HG02870 (cell line): ENCODE measurements around the gene SHC1.

Source experiments
- ATAC-seq: cut with Tn5 transposase; IDR thresholded peaks from one replicate; pipeline ENCODE4 v1.9.1; 2021; ENCODE audit warnings: mild to moderate bottlenecking, moderate library complexity; ENCODE audit not compliant: unreplicated experiment

Gene SHC1

GRCh38 chr1:154970631-154971340, at the start of gene SHC1:
Gene SHC1 (minus strand): TSS chr1:154970747. CDS start chr1:154970526, 221 bp downstream.
- ATAC-seq: peak; percentile 24

- ATAC-seq: no peak
These were observed 49.1 kb upstream of the SHC1 start for GRCh38 chr1:155019377-155020245.

GRCh38 chr1:155018617-155019348, 48.2 kb upstream of the SHC1 start:
- ATAC-seq: no peak

- peak; percentile 23 for ATAC-seq
These were observed 47.4 kb upstream of the SHC1 start for GRCh38 chr1:155017946-155018316.

- peak; percentile 74 for ATAC-seq
These were observed 46.7 kb upstream of the SHC1 start for GRCh38 chr1:155017041-155017945.

- ATAC-seq: no peak
These were observed 45.8 kb upstream of the SHC1 start for GRCh38 chr1:155016231-155016831.

- no peak for ATAC-seq
These were observed 45.1 kb upstream of the SHC1 start for GRCh38 chr1:155015527-155016230.

- ATAC-seq: no peak
These were observed 44.4 kb upstream of the SHC1 start for GRCh38 chr1:155014709-155015508.

- ATAC-seq: no peak
These were observed 43.1 kb upstream of the SHC1 start for GRCh38 chr1:155013632-155014031.

GRCh38 chr1:155012776-155013602, 42.4 kb upstream of the SHC1 start:
- ATAC-seq: no peak

- no peak for ATAC-seq
These were observed 41.5 kb upstream of the SHC1 start for GRCh38 chr1:155012026-155012546.

GRCh38 chr1:155011437-155012025, 41.0 kb upstream of the SHC1 start:
- no peak for ATAC-seq

- ATAC-seq: no peak
These were observed 40.5 kb upstream of the SHC1 start for GRCh38 chr1:155011004-155011416.

GRCh38 chr1:155010211-155010918, 39.8 kb upstream of the SHC1 start:
- no peak for ATAC-seq

- no peak for ATAC-seq
These were observed 39.2 kb upstream of the SHC1 start for GRCh38 chr1:155009742-155010141.

GRCh38 chr1:155009221-155009711, 38.7 kb upstream of the SHC1 start:
- ATAC-seq: no peak
